GM08714 (cell line): Measurements from ENCODE around the gene HTRA1.

Source experiments
- H3K4me3 ChIP-seq: fragments of 200-500 bp; sonication (Bioruptor generic); 2 replicates; pipeline ENCODE4 v1.5.1; 2014; ENCODE audit warnings: mild to moderate bottlenecking, low read length, inconsistent platforms
- ZNF274 ChIP-seq: IDR thresholded peaks from 2 replicates; pipeline ENCODE4 v1.6.1; 2012; ENCODE audit warnings: mild to moderate bottlenecking, low read depth, low read length

Gene HTRA1

GRCh38 chr10:122490786-122491680 lies 29.7 kb downstream of the HTRA1 start:
- H3K4me3 ChIP-seq: no peak overlapping the region
- TF ChIP-seq ZNF274: no peak

GRCh38 chr10:122492006-122492405 lies 30.7 kb downstream of the HTRA1 start:
- H3K4me3 ChIP-seq: no peak overlapping the region
- no peak for TF ChIP-seq ZNF274

- H3K4me3 ChIP-seq: no peak overlapping the region
- no peak for TF ChIP-seq ZNF274
Observed at GRCh38 chr10:122492999-122493481, 31.7 kb downstream of the HTRA1 start.

- no peak overlapping the region for H3K4me3 ChIP-seq
- TF ChIP-seq ZNF274: no peak
Observed at GRCh38 chr10:122493761-122494160, 32.4 kb downstream of the HTRA1 start.

- TF ChIP-seq ZNF274: no peak
- H3K4me3 ChIP-seq: no peak overlapping the region
Observed at GRCh38 chr10:122494173-122494820, 32.9 kb downstream of the HTRA1 start.

- H3K4me3 ChIP-seq: no peak overlapping the region
- no peak for TF ChIP-seq ZNF274
Observed at GRCh38 chr10:122494833-122495232, 33.5 kb downstream of the HTRA1 start.

GRCh38 chr10:122495406-122496340 lies 34.3 kb downstream of the HTRA1 start:
- no peak overlapping the region for H3K4me3 ChIP-seq
- no peak for TF ChIP-seq ZNF274

GRCh38 chr10:122497241-122497640 lies 35.9 kb downstream of the HTRA1 start:
- H3K4me3 ChIP-seq: no peak overlapping the region
- TF ChIP-seq ZNF274: no peak

- H3K4me3 ChIP-seq: no peak overlapping the region
- no peak for TF ChIP-seq ZNF274
Observed at GRCh38 chr10:122498521-122498920, 37.2 kb downstream of the HTRA1 start.

GRCh38 chr10:122499012-122499411 lies 37.7 kb downstream of the HTRA1 start:
- TF ChIP-seq ZNF274: no peak
- no peak overlapping the region for H3K4me3 ChIP-seq

GRCh38 chr10:122499491-122499941 lies 38.2 kb downstream of the HTRA1 start:
- no peak overlapping the region for H3K4me3 ChIP-seq
- no peak for TF ChIP-seq ZNF274

GRCh38 chr10:122500194-122500593 lies 38.8 kb downstream of the HTRA1 start:
- no peak for TF ChIP-seq ZNF274
- H3K4me3 ChIP-seq: no peak overlapping the region

- TF ChIP-seq ZNF274: no peak
- H3K4me3 ChIP-seq: no peak overlapping the region
Observed at GRCh38 chr10:122500726-122501125, 39.4 kb downstream of the HTRA1 start.

- H3K4me3 ChIP-seq: no peak overlapping the region
- no peak for TF ChIP-seq ZNF274
Observed at GRCh38 chr10:122503012-122503411, 41.7 kb downstream of the HTRA1 start.
